Endothelial cell (in vitro differentiated cells): ENCODE results near the gene CYP20A1. TPM values are rescaled to one million over a fixed set of nuclear protein-coding genes. Genes with fewer than 3 reads are reported as not detected.
A peak's percentile ranks its signal among the peaks of the same experiment; 100 is the strongest.

Source experiments
- DNase-seq: peaks from one replicate; pipeline ENCODE4 v3.0.0; 2021; ENCODE audit warnings: low spot score
- H3K27ac Mint-ChIP-seq: one replicate; pipeline ENCODE4 v1.8.0; 2021; ENCODE audit warnings: mixed read lengths, inconsistent platforms; ENCODE audit not compliant: unreplicated experiment
- H3K27me3 Mint-ChIP-seq: one replicate; pipeline ENCODE4 v1.8.0; 2021; ENCODE audit warnings: mild to moderate bottlenecking, moderate library complexity, mixed read lengths, inconsistent platforms; ENCODE audit not compliant: unreplicated experiment
- H3K36me3 Mint-ChIP-seq: one replicate; pipeline ENCODE4 v1.8.0; 2021; ENCODE audit warnings: mild to moderate bottlenecking, low read depth, mixed read lengths, inconsistent platforms; ENCODE audit not compliant: unreplicated experiment
- H3K4me1 Mint-ChIP-seq: one replicate; pipeline ENCODE4 v1.8.0; 2021; ENCODE audit warnings: mild to moderate bottlenecking, mixed read lengths, inconsistent platforms; ENCODE audit not compliant: unreplicated experiment
- H3K4me3 Mint-ChIP-seq: one replicate; pipeline ENCODE4 v1.8.0; 2021; ENCODE audit warnings: mild to moderate bottlenecking, mixed read lengths, inconsistent platforms; ENCODE audit not compliant: unreplicated experiment
- H3K9me3 Mint-ChIP-seq: one replicate; pipeline ENCODE4 v1.8.0; 2021; ENCODE audit warnings: mixed read lengths, inconsistent platforms; ENCODE audit not compliant: unreplicated experiment
- total RNA-seq: library from RNA; stranded (reverse); fragmentation: NEBNext Ultra II Directional; extraction: Animal tissue kit (Norgen Biotek cat#: 25700); gene quantifications from one replicate; pipeline ENCODE4 v1.2.1, GENCODE V29; 2021; ENCODE audit not compliant: unreplicated experiment
- TF ChIP-seq, protein P1 (sequence below): fragments of 200-600 bp; sonication (generic); IDR thresholded peaks from one replicate; pipeline ENCODE4 v1.5.0; 2021; ENCODE audit warnings: antibody characterized with exemption; ENCODE audit not compliant: unreplicated experiment

The CYP20A1 gene
- total RNA-seq, 1 donor from 2014 or later = 15.2 TPM

GRCh38 chr2:203237346-203238238 lies 1.2 kb upstream of the CYP20A1 start:
- peaks cover 13% of the 10 kb centered on the region for H3K4me1 Mint-ChIP-seq
- peaks cover under 1% of the 10 kb centered on the region for H3K36me3 Mint-ChIP-seq
- DNase-seq = no peak
- H3K27ac Mint-ChIP-seq = no peak overlapping the region
- peak overlapping the region; percentile 85 for H3K4me3 Mint-ChIP-seq
- no peaks in the 10 kb centered on the region for H3K9me3 Mint-ChIP-seq
- TF ChIP-seq, protein P1, sequence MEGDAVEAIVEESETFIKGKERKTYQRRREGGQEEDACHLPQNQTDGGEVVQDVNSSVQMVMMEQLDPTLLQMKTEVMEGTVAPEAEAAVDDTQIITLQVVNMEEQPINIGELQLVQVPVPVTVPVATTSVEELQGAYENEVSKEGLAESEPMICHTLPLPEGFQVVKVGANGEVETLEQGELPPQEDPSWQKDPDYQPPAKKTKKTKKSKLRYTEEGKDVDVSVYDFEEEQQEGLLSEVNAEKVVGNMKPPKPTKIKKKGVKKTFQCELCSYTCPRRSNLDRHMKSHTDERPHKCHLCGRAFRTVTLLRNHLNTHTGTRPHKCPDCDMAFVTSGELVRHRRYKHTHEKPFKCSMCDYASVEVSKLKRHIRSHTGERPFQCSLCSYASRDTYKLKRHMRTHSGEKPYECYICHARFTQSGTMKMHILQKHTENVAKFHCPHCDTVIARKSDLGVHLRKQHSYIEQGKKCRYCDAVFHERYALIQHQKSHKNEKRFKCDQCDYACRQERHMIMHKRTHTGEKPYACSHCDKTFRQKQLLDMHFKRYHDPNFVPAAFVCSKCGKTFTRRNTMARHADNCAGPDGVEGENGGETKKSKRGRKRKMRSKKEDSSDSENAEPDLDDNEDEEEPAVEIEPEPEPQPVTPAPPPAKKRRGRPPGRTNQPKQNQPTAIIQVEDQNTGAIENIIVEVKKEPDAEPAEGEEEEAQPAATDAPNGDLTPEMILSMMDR = no peak
- peaks cover 11% of the 10 kb centered on the region for H3K27me3 Mint-ChIP-seq

DNA sequence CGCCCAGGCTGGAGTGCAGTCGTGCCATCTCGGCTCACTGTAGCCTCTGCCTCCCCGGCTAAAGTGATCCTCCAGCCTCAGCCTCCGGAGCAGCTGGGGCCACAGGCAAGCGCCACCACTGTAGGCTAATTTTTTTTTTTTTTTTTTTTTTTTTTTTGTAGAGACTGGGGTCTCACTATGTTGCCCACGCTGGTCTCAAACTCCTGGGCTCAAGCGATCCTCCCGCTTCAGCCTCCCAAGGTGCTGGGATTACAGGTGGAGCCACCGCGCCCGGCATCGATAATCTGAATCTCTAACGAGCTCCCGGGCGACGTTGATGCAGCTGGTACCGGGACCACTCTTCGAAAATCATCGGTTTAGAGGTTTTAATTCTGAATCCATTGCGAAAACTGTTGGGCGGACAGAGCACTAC lies 520 bp upstream of the CYP20A1 start:
- peak overlapping the region; percentile 96 for H3K4me3 Mint-ChIP-seq
- H3K4me1 Mint-ChIP-seq = peaks cover 13% of the 10 kb centered on the region
- H3K9me3 Mint-ChIP-seq = no peaks in the 10 kb centered on the region
- DNase-seq = no peak
- TF ChIP-seq, protein P1 = no peak
- no peak overlapping the region for H3K27ac Mint-ChIP-seq
- peaks cover 9% of the 10 kb centered on the region for H3K27me3 Mint-ChIP-seq
- H3K36me3 Mint-ChIP-seq = peaks cover 6% of the 10 kb centered on the region

DNA sequence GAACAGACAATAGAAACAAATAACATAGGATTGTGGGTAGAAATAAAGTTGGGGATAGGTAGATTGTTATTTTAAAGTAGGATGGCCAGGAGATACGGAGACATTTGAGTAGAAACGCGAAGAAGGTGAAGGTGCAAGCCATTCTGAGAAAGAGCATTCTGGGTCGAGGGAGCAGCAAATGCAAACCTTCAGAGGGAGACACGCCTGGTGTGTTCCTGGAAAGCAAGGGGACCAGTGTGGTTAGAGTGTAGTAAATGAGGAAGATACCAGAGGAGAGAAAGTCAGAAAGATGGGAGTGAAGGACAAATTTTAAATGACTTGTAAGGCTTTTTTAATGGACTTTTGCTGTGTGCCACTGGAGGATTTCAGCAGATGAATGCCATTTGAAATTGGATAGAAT lies 1.7 kb downstream of the CYP20A1 start:
- Mint-ChIP-seq H3K4me1 (peaks cover 13% of the 10 kb centered on the region), H3K9me3 (no peaks in the 10 kb centered on the region)

DNA sequence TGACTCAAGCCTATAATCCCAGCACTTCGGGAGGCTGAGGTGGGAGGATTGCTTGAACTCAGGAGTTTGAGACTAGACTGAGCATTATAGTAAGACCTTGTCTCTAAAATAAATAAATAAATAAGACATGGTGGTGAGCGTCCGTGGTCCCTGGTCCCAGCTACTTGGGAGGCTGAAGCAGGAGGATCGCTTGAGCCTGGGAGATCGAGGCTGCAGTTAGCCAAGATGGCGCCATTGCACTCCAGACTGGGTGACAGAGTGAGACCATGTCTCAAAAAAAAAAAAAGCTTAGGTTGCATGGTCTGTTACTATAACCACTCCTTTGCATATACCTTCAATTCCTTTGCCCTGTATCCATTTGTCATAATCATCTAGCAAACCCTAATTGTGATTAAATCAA lies 3.7 kb downstream of the CYP20A1 start:
- peaks cover 13% of the 10 kb centered on the region for H3K4me1 Mint-ChIP-seq
- H3K4me3 Mint-ChIP-seq = no peak overlapping the region
- DNase-seq = no peak
- peaks cover 9% of the 10 kb centered on the region for H3K36me3 Mint-ChIP-seq
- peak overlapping the region; percentile 64 for H3K27ac Mint-ChIP-seq
- H3K27me3 Mint-ChIP-seq = peaks cover 9% of the 10 kb centered on the region
- TF ChIP-seq, protein P1 = no peak
- no peaks in the 10 kb centered on the region for H3K9me3 Mint-ChIP-seq

More for the DNA sequence above, 1.7 kb downstream of the CYP20A1 start:
- Mint-ChIP-seq H3K4me3 (peak overlapping the region; percentile 96), H3K27ac (peak overlapping the region; percentile 71), H3K27me3 (peaks cover 9% of the 10 kb centered on the region), H3K36me3 (peaks cover 9% of the 10 kb centered on the region)
- no peak for DNase-seq
- TF ChIP-seq, protein P1 = no peak

GRCh38 chr2:203246646-203247045 lies 7.8 kb downstream of the CYP20A1 start:
- H3K9me3 Mint-ChIP-seq = no peaks in the 10 kb centered on the region

More at GRCh38 chr2:203246646-203247045, 7.8 kb downstream of the CYP20A1 start:
- Mint-ChIP-seq H3K27ac (no peak overlapping the region), H3K27me3 (no peaks in the 10 kb centered on the region), H3K4me1 (no peaks in the 10 kb centered on the region), H3K36me3 (peaks cover 13% of the 10 kb centered on the region), H3K4me3 (no peak overlapping the region)
- no peak for DNase-seq
- TF ChIP-seq, protein P1 = no peak
